ENCODE results near the gene UTP25.

The UTP25 gene

DNA sequence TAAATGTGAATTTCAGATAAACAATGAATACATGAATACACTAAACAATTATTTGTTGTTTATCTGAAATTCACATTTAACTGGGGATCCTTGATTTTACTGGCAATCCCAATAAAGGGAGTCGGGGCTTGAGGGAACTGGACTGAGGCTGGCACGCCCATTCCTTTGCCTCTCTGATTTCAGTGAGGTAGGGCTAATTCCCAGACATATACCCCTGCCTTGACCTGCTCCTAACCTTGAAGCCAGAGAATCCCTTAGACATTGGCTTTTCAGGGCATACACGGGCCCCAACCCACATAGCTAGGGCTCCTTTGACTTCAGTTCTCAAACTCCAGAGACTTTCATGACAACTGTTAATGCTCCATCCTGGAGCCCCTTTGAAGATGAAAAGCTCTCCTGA lies 10.8 kb upstream of the UTP25 start:
- no peak for TF ChIP-seq ZFX (IDR thresholded peaks at IDR 0.05; ENCODE audit: borderline replicate concordance)
- TF ChIP-seq, protein P1, sequence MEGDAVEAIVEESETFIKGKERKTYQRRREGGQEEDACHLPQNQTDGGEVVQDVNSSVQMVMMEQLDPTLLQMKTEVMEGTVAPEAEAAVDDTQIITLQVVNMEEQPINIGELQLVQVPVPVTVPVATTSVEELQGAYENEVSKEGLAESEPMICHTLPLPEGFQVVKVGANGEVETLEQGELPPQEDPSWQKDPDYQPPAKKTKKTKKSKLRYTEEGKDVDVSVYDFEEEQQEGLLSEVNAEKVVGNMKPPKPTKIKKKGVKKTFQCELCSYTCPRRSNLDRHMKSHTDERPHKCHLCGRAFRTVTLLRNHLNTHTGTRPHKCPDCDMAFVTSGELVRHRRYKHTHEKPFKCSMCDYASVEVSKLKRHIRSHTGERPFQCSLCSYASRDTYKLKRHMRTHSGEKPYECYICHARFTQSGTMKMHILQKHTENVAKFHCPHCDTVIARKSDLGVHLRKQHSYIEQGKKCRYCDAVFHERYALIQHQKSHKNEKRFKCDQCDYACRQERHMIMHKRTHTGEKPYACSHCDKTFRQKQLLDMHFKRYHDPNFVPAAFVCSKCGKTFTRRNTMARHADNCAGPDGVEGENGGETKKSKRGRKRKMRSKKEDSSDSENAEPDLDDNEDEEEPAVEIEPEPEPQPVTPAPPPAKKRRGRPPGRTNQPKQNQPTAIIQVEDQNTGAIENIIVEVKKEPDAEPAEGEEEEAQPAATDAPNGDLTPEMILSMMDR (IDR thresholded peaks at IDR 0.05) = no peak
- no peak overlapping the region for H3K27ac ChIP-seq

DNA sequence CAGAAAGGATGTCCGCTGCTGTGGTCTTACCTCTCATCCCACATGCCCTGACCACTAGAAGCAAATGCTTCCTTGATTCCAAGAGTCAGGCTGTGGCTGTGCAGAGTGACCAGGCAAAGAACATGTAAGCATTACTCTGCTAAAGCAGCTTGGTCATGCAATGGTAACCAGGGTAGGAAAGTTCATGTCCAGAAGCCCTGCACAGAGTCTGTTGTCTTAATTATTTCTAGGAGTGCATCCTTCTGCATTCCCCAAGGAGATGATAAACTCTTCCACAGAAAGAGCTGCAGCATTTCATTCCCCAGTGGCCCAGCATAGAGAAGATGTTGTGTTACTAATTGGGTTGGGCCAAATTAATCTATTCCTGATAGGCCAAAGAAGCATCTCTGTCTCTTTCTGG lies 10.1 kb upstream of the UTP25 start:
- no peak for TF ChIP-seq ZFX (IDR thresholded peaks at IDR 0.05; ENCODE audit: borderline replicate concordance)
- TF ChIP-seq, protein P1 (IDR thresholded peaks at IDR 0.05) = no peak
- H3K27ac ChIP-seq = no peak overlapping the region

DNA sequence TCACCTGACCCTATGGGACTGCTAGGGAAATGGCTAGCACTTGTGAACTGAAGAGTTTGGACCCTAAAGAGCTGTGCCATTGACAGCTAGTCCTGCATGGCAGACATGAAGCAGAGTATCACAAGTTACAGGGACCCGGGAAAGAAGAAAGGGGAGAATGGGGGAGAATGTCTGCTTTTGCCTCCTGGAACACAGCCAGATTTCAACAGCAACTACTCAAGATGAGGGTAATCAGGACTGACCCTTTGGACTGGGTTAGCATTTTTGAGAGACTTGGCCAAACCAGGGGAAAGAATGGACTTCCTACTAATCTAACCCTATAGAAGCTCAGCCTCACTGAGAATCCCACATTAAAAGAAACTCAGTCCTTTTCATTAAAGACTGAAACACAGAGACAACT lies 8.7 kb upstream of the UTP25 start:
- TF ChIP-seq, protein P1 (IDR thresholded peaks at IDR 0.05) = no peak
- no peak for TF ChIP-seq ZFX (IDR thresholded peaks at IDR 0.05; ENCODE audit: borderline replicate concordance)
- H3K27ac ChIP-seq = no peak overlapping the region

DNA sequence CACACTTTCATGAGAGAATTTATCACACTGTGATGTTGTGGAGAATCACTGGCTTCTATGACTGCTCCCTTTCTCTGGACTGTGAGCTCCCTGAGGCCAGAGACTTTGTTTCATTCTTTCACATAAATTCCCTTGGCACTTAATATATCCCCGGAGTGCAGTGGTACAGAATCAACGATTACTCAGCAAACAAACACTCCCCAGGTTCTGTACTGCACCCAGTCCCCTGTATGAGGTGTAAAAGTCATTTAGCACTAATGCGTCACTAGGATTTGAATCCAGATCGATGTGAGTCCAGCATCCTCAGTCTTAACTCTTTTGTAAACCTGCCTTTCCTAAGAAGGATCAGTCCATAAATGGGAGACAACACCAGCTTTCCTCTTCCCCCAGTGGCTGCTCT lies 6.8 kb upstream of the UTP25 start:
- no peak overlapping the region for H3K27ac ChIP-seq
- TF ChIP-seq ZFX (IDR thresholded peaks at IDR 0.05; ENCODE audit: borderline replicate concordance) = no peak
- TF ChIP-seq, protein P1 (IDR thresholded peaks at IDR 0.05) = no peak

DNA sequence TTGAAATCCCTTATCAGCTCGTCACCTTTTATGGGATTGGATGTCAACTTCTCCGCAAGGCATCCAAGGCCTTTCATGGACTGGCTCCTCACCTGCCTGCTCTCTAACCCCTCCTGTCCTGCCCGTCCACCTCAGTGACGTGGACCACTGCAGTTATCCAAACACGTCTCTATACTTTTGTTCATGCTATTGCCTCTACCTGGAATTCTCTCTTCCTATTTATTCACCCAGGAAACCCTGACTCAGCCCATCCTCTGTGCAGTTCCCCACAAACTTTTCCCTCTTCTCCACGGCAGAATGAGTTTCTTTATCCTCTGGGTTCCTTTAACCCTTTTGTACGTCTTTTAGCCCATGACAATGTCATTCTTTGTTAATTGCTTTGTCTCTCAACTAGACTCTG lies 5.1 kb upstream of the UTP25 start:
- TF ChIP-seq, protein P1 (IDR thresholded peaks at IDR 0.05) = no peak
- TF ChIP-seq ZFX (IDR thresholded peaks at IDR 0.05; ENCODE audit: borderline replicate concordance) = no peak
- no peak overlapping the region for H3K27ac ChIP-seq

DNA sequence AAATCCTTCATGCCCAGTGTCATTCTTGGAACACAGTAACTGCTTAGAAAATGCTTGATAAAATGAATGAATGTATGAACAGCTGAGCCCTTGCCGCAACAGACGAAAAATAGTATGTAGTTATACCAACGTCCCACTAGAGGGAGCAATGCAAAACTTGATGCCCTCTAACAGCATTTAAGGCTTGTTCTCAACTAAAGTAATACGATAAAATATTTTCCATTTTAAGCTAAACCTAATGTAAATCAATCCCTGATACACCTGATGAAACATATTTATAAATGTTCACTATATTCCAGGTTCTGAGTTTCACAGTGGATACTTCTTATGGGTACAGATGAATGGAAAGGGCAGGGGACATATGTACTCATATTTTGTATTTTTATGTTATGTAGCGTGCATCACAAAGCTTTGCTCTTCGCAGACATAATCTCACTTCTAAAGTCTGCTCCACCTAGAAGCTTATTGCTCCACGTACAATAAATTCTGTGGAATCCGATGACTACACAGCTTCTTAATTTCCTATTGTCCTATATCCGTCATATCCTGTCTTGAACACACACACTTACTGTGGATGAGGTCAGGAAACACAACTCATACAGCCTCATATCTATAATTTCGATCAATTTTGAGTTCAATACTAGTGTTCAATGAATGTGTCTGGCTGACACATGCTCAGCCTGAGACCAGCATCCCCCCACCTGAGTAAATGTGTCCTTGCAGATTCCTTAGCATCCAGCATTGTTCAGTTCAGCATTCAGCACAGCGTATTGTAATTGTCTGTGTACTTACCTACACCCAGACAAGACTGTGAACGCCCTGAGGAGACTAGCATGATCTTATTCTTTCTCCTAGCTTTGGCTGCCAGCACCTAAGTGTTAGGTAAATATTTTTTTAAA lies 4.4 kb upstream of the UTP25 start:
- peak overlapping the region; percentile 57 for H3K27ac ChIP-seq

More for the DNA sequence above, 4.4 kb upstream of the UTP25 start:
- TF ChIP-seq, protein P1 (IDR thresholded peaks at IDR 0.05) = peak; percentile 98
- TF ChIP-seq ZFX (IDR thresholded peaks at IDR 0.05; ENCODE audit: borderline replicate concordance) = no peak

All from 22Rv1 (cell line).